CD4-positive, alpha-beta T cell treated with Interleukin-12 subunit alpha and Interleukin-12 subunit beta, for 1 hour (primary cell): ENCODE data around the gene NUB1.

Experiments used
- DNase-seq: peaks from one replicate; pipeline ENCODE4 v3.0.0-alpha.2; 2020

The NUB1 gene

DNA sequence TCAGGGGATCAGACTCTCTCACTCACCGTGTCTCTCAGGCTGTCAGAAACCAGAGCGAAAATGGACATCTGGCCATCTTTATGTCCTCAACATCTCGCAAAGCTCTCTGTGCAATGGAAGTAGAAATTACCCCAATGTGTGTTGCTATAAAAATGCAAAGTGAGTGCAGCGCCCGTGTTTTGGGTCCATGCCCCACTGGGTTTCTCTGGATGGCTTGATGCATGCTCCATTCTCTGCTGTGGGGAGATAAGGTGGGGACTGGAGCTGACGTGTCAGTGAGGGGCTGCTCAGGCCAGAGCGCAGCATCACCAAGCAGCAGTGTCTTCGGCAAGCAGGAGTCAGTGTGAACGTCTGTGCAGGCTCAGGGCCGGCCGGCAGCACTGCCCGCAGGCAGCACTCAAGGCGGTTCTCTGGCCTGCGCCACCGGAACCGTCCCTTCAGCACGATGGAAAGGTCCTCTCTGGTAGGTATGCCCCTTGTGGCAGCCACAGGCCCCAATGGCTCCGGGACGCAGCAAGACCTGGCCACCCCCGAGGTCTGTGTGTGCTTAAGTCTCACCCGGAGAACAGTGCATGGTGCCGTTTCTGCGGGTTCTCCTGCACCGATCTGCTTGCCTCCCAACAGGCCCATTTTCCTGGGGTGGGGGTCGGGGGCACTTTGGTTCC lies 38.1 kb downstream of the NUB1 start:
- DNase-seq = no peak

DNA sequence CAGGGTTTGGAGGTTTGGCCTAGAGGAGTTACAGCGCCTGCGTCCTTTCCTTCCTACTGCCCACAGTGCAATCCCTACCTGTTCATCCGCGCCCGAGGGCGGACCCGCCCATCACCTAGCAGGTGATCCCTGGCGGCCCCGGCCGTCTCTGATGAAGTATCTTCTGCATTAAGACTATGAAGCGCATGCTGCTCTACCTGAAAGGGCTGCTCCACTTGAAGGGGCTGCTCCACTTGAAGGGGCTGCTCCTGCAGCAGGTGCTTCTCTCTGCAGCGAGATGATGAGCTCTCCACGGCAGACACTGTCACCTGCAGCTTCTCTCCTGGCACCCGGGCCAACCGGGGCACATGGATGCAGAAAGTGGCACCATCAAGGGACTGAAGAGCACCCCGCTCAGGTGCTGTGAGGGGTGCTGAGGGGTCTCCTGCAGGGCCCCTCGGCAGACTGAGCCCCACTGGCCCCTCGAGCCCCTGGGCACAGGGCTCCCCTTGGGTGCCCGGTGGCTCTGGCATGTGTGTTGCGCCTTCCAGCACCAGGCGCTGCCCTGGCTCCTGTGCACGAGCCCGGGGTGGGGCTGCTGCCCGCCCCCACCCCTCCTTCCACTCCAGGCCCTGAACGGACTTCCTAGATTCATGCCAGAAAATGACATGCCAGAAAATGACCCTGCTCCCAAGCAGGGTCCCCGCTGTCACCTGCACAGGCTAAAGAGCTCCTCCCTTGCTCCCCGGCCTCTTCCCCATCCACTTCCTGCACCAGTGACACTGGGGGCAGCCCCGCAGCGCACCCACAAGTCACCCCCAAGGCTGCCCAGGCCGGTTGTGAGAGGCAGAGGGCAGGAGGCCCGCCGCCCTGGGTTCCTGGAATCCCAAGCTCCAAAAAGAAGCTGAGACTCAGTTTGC lies 38.8 kb downstream of the NUB1 start:
- no peak for DNase-seq

DNA sequence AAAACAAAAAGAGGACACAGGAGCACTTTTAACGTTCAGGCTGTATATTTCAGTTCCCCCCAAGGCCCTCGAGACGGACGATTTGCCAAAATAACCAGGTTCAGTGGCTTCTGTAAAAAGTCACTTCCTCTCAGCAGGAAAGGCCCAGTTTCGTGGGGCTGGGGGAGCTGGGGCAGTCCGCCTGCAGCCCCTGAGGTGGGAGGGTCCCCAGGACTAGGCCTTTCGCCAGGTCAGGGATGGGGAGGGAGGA lies 39.4 kb downstream of the NUB1 start:
- DNase-seq = no peak

DNA sequence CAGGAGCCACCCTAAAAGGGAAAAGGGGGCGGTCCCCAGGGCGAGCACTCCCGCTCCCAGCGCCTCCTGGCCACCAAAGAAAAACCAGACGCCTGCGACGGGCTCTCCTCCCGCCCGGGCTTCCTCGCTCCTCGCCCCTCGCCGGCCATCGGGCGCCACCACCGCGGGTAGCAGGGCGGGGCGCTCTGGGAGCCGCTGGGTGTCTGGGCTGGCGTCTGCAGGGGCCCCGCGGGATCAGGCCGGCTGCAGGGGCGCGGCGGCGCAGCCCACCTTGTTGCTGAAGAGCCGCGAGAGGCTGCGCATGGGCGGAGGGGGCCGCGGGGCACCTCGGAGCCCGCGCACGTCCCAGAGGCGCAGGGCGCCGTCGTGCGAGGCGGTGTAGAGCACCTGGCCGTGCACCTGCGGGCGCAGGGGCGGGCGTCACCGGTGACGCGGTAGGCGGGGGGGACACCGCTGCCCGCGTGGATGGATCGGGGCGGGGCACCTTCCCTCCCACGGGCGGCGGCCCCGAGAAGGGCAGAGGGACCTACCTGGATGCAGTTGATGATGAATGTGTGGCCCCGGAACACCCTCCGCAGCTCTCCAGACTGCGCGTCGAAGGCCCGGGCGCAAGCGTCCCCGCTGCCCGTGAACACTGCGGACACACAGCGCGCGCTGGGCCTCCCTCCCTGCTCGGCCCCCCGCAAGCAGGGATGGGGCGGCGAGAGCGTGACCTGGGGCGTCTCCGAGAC lies 39.9 kb downstream of the NUB1 start:
- peak; percentile 75 for DNase-seq

GRCh38 chr7:151382079-151382885 lies 40.7 kb downstream of the NUB1 start:
- peak; percentile 72 for DNase-seq

DNA sequence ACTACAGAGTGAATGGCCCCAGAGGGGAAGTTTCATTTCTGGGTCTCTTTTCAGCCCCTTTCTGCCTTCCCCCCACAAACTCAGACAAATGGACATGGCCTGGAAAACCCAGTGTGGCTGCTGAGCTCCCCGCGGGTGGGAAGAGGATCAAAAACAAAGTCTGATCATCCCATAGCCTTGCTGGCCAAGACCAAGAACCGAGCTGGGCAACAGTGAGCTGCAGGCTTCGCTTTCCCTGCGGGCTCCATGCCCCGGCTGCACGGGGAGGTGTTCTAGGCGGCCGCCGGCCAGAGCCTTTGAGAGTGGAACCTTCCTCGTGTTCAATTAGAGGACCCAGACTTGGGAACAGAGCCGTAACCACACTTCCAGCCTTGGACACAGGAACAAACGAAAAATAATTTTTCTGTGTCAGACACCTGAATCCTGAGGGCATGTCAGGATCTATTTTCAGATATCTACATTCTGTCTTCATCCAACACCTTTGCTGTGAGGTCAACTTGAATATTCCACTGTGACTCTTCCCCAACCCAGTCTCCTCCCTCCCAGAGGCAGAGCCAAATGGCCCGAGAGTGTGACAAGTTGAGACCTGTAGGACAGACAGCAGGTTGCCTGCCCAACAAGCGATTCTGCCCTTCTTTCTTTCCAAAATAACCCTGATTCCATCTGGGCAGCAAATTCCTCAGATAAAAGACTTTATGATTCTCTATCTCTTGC lies 42.2 kb downstream of the NUB1 start:
- DNase-seq = no peak

DNA sequence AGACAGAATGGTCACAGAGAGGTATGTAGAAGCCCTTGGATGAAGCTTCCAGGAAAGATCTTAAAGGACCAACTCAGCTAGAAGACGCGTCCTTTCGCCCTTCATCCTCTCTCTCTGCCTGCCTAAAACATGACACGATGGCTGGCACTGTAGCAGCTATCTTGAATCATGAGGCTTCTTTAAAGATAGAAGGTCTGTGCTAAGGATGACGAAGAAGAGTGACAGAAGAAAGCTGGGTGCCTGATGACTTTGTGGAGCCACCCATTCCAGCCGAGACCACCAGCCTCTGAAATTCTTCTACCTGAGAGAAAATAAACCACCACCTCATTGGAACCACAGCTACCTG lies 42.7 kb downstream of the NUB1 start:
- DNase-seq = no peak

DNA sequence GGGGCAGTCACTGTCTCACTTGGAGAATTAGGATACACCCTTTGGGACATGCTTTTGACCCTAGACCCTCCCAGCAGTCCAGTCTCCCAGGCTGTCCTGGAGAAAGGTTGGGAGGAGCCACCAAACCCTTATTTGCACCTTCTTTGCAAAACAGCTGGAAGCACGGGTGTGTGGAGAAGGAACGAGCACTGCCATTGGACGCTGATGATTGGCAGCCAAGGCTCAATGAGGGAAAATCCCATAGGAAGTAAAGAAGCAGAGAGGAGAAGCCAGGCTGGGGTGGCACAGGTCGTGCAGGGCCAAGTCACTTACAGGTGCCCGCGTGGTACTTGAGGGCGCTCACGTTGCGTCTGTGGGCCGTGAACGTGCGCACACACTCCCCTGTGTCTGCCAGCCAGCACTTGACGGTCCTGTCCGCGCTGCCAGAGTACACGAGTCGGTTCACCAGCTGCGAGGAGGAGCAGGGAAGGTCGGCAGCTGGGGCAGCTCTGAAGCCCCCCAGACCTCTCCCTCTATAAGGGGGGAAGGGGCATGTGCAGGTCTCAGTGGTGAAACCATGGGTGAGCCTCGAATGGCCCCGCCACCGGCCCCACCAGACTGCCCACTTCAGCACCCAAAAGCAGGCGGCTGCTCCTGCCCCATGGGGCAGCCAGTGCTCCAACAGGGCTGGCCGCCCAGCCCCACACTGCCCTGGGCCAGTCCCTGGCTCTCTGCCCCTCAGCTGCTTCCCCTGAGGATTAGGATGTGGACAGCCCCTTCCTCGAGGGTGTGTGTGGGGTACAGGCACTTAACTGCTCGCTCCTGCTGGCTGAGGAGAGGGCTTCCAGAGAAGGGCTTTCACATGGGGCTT lies 43.4 kb downstream of the NUB1 start:
- no peak for DNase-seq

GRCh38 chr7:151385626-151386300 lies 44.2 kb downstream of the NUB1 start:
- DNase-seq = no peak

DNA sequence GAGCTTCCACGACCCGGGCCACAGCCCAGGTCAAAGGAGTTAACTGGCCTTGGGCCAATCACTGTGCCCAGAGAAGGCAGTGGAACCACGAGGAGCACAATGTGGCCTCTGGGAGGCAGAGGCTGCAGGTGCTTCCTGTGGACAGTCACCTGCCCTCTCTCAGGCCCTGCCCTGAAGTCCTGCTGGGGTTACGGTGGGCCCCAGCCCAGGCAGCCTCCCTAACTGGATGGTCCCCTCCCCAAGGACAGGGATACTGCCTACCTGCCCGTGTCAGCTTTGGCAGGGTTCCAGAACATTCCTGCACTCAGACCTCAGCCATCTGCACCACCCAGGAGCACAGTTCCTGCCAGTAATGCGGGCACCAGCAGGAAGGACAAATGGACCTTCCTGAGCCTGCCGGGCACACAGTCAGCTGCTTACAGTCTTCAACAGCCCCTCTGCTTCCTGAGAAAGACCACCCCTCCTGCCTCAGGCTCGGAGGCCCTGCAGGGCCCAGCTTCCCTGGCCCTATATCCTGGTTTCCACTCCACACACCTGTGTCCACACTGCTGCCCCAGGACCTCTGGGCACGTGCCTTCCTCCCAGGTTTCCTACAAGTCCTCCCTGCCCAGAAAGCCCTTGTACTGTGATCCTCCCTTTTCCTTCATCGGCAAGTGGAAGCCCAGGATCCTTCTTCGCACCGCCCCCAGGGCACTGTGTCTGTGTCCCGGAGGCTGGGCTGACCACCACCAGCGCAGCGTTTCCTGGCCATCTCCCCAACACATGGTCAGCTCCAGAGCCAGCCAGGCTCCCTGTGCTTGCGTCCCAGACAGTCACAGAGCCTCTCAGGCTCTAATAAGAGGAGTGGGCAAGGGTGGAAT lies 44.9 kb downstream of the NUB1 start:
- DNase-seq = no peak

DNA sequence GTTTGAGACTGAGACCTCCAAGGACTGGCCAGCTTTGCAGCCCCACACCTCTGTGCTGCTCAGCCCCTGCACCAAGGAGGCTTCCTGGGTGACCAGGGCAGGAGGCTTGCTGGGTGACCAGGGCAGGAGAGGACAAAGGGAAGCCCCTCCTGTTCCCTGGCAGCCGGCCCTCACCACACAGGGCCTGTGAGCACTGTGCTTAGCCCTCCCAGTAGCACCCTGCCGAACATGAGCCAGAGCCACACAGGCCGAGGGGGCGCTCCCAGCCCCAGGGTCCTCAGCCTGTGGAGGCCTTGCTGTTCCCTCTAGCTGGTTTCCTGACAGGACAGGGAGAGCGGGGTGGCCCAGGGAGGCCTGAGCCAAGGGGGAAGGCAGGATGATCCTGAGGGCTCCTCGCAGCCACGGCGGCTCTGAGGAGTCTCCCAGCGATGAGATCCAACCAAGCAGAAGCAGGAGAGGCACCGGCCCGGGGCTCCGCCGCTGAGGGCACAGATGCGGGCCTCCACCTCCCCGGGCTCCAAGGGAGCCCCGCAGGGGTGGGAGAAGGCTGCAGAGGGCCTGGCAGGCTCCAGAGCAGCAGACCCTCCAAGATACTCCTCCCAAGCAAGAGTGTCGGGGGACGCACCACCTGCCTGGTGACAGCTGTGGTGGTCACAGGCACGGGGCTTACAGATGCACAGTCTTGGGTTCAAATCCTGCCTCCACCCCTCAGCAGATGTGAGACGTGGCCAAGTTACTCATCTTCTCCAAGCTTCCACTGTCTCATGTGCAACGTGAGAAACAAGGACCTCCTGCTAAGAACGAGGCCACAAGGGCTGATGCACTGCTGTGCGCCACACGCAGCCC lies 45.8 kb downstream of the NUB1 start:
- no peak for DNase-seq

DNA sequence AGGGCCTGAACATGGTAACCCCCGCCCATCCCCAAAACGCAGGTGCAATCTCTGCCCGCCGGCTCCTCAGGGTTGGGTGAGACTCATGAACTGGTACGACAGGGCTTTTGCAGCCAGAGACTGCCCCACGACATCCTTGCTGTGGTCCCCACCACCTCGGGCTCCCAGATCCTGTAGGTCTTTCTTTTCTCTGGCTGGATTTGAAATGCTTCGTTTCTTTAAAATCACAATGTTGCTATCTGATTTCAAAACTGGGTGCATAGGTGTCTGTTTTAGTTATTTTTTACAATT lies 46.3 kb downstream of the NUB1 start:
- no peak for DNase-seq

GRCh38 chr7:151388430-151388829 lies 46.8 kb downstream of the NUB1 start:
- DNase-seq = no peak

GRCh38 chr7:151389096-151389767 lies 47.6 kb downstream of the NUB1 start:
- DNase-seq = no peak

DNA sequence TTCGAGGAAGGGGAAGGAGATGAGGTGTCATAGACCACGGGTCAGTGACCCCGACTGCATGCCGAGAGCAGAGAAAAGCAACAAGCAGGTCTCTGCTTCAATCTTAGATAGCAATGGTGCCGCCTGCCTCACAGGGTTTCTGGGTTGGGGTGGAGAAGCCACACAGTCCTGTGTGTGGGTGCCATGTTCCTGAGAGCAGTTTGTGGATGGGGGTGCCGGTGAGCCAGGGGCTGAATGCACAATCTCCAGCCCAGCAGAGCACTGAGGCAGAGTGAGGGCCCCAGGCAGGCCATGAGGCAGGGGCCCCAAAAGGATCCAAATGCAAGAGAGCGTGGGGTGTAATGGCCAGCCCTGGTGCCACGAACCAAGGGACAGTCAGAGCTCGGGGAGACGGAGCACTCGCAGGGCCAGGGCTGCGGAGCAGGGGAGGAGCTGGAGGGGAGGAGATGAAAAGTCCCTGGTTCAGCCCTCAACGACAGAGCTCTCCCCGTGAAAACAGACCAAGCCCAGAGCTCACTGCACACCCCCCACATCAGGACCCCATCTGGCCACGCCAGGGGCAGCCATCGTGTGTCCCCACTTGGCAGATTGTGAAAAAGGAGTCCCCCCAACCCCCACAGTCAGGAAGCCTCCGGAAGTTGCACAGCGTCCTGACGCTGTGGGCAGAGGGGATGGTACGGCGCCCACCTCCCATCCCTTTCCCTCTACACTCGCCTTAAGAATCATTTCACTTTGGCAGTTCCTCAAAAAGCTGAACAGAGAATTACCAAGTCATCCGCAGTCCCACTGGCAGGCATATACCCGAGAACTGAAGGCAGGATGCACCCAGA lies 48.4 kb downstream of the NUB1 start:
- no peak for DNase-seq

DNA sequence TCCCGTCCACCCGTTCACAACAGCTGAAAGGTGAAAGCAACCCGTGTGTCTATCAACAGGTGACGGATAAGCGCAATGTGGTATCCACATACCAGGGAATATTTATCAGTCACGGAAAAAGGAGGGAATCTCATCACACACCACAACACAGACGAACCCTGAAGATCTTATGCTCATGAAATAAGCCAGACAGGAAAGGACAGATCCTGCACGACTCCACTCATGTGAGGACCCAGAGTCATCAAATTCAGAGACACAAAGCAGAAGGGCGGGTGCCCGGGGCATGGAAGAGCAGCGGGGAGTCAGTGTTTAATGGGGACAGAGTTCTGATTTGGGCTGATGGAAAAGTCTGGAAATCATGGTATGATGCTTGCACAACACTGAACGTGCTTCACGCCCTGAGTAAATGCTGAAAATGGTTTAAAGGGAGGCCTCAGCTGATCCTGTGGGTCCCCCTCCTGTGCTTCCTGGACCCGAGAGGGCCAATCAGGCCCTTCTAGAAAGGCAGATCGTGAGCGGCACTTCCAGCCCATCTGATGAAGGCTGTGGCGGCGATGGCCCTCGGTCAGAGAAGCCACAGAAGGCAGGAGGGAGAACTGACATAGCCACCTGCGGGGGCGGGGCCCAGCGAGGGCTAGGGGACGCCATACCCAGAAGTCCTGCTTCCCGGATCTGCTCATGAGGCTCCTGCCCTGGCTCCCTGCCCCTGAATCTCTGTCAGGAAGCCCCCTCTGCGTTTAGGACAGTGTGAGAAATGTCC lies 49.2 kb downstream of the NUB1 start:
- DNase-seq = no peak

DNA sequence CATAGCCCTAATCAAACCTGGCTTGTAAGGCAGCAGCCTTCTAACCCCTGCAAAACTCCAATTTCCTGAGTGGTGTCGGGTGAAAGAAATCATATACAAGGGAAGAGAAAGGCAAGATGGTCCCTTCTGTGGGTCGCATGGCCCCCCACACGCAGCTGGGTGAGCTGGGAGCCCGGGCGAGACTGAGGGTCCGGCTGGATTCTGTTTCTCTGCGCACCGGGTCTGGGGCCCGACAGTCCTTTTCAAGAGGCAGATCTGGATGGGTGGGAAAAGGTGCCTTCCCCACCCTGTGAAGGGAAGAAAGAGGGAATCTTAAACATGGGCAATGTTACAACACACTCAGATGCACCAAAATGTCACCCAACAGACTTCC lies 49.7 kb downstream of the NUB1 start:
- no peak for DNase-seq
